ENCODE results near the gene TAGLN2. TPM values are rescaled to one million over a fixed set of nuclear protein-coding genes. Genes with fewer than 3 reads are reported as not detected.

Gene TAGLN2
- total and polyA plus RNA-seq, 4 donors: 483 to 788 (median 749) TPM

DNA sequence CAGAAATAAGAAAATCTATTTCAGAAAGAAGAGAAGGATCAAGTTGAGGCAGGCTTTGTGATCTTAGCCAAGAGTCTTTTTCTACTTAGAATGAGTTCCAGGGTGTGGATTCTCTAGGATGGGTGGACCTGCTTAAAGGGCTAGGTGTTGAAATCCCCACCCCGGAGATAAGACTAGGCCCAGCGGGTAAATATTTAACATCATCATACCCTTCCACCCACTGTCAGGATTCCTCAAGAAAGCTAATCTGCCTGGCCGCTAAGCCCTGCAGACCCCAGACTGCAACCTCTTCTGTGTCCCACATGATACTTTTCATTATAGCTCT is 14.3 kb upstream of the TAGLN2 start:
- no peaks in the 10 kb centered on the region for H3K27me3 ChIP-seq (ENCODE audit: control insufficient read depth in 3 of 3, insufficient read depth in 3 of 3, low read length in 2 of 3)
- H3K4me1 ChIP-seq (ENCODE audit: control insufficient read depth in 5 of 5, insufficient read depth in 5 of 5, low read length in 5 of 5): peaks cover 0 to 17% (median 12%) of the 10 kb centered on the region in 5 donors
- 82 to 83% methylated on average over 3 of the region's 3 CpGs for WGBS, 2 donors
- no peak overlapping the region for H3K9ac ChIP-seq (ENCODE audit: insufficient read depth in 1 of 2, low read length in 2 of 2)
- no peak overlapping the region for H3K27ac ChIP-seq (ENCODE audit: low read depth in 1 of 2, low read length in 1 of 2)
- ATAC-seq (ENCODE audit: insufficient read depth, low FRiP score) (no peak), DNase-seq (no peak)
- no peak overlapping the region for H3K4me3 ChIP-seq
- no peaks in the 10 kb centered on the region for H3K36me3 ChIP-seq (ENCODE audit: control insufficient read depth in 4 of 4, insufficient read depth in 4 of 4, low read length in 4 of 4)
- TF ChIP-seq, protein P1, sequence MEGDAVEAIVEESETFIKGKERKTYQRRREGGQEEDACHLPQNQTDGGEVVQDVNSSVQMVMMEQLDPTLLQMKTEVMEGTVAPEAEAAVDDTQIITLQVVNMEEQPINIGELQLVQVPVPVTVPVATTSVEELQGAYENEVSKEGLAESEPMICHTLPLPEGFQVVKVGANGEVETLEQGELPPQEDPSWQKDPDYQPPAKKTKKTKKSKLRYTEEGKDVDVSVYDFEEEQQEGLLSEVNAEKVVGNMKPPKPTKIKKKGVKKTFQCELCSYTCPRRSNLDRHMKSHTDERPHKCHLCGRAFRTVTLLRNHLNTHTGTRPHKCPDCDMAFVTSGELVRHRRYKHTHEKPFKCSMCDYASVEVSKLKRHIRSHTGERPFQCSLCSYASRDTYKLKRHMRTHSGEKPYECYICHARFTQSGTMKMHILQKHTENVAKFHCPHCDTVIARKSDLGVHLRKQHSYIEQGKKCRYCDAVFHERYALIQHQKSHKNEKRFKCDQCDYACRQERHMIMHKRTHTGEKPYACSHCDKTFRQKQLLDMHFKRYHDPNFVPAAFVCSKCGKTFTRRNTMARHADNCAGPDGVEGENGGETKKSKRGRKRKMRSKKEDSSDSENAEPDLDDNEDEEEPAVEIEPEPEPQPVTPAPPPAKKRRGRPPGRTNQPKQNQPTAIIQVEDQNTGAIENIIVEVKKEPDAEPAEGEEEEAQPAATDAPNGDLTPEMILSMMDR (IDR thresholded peaks at IDR 0.05; ENCODE audit: control extremely low read depth, extremely low read depth): no peak
- no peaks in the 10 kb centered on the region for H3K9me3 ChIP-seq (ENCODE audit: control insufficient read depth in 4 of 4, insufficient read depth in 3 of 4, low read length in 3 of 4)

DNA sequence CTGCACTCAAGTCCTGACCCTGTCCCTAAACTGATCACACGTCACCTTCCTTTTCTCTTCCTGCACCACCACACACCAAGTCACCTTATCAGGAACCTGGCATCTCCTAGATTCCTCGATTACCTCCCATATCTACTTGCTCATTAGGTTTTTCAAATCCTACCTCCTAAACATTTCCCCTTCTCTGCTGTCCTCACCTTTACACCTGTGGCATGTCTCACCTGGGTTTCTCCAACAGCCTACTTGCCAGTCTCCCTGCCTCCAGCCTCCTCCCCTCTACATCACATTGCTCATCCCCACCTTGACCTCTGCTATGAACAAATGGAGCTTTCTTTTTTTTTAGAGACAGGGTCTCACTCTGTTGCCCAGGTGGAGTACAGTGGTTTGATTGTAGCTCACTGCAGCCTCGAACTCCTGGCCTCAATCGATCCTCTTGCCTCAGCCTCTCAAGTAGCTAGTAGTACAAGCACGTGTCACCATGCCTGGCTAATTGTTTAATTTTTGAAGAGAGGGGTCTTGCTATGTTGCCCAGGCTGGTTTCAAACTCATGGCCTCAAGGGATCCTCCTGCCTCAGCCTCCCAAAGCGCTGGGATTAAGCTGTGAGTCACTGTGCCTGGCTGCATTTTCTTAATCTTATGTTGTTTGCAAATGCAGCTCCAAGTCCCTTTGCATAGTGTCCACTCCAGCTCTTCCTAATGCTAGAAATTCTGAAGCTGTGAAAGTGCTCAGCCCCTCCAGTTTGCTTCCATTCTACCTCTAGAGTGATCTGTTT is 13.8 kb upstream of the TAGLN2 start:
- H3K9ac ChIP-seq (ENCODE audit: insufficient read depth in 1 of 2, low read length in 2 of 2): no peak overlapping the region
- no peaks in the 10 kb centered on the region for H3K9me3 ChIP-seq (ENCODE audit: control insufficient read depth in 4 of 4, insufficient read depth in 3 of 4, low read length in 3 of 4)
- no peak for DNase-seq
- H3K4me1 ChIP-seq (ENCODE audit: control insufficient read depth in 5 of 5, insufficient read depth in 5 of 5, low read length in 5 of 5): peaks cover 0 to 16% (median 12%) of the 10 kb centered on the region in 5 donors
- 87 to 92% methylated on average over 6 of the region's 6 CpGs for WGBS, 2 donors
- no peak overlapping the region for H3K27ac ChIP-seq (ENCODE audit: low read depth in 1 of 2, low read length in 1 of 2)
- no peak for ATAC-seq (ENCODE audit: insufficient read depth, low FRiP score)
- no peaks in the 10 kb centered on the region for H3K36me3 ChIP-seq (ENCODE audit: control insufficient read depth in 4 of 4, insufficient read depth in 4 of 4, low read length in 4 of 4)
- no peak overlapping the region for H3K4me3 ChIP-seq
- no peaks in the 10 kb centered on the region for H3K27me3 ChIP-seq (ENCODE audit: control insufficient read depth in 3 of 3, insufficient read depth in 3 of 3, low read length in 2 of 3)
- TF ChIP-seq, protein P1 (IDR thresholded peaks at IDR 0.05; ENCODE audit: control extremely low read depth, extremely low read depth): no peak

DNA sequence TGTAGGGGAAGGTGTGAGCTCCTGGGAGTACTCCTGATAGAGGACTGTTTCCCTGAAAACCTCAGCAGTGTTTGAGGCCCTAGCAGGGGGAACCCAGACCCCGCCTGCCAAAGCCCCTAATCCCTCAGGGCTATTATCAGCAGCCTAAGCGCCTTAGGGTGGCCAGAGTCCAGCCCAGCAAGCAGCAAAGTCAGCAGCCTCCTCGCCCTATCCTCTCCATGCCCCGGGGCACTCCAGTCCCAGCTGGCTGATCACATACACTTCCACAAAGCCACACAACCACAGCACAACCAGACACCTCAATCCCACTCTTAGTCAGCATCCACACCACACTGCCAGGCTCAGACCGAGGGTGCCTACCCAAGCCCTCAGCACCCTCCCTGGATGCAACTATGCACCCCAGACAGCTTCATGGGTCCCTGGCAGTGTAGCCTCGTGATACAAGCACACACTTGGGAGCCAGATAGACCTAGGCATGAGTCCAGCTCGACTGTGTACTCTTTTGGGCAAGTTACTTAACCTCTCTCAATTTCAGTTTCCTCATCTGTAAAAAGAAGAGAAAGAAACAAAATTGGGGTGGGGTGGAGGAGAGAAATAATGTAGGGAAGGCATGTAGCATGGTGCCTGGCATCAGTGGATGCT is 13.0 kb upstream of the TAGLN2 start:
- no peak overlapping the region for H3K27ac ChIP-seq (ENCODE audit: low read depth in 1 of 2, low read length in 1 of 2)

More for the DNA sequence above, 13.0 kb upstream of the TAGLN2 start:
- ATAC-seq (ENCODE audit: insufficient read depth, low FRiP score) (no peak), DNase-seq (no peak)
- Histone ChIP-seq H3K27me3 (ENCODE audit: control insufficient read depth in 3 of 3, insufficient read depth in 3 of 3, low read length in 2 of 3) (no peaks in the 10 kb centered on the region), H3K9me3 (ENCODE audit: control insufficient read depth in 4 of 4, insufficient read depth in 3 of 4, low read length in 3 of 4) (no peaks in the 10 kb centered on the region), H3K36me3 (ENCODE audit: control insufficient read depth in 4 of 4, insufficient read depth in 4 of 4, low read length in 4 of 4) (no peaks in the 10 kb centered on the region), H3K9ac (ENCODE audit: insufficient read depth in 1 of 2, low read length in 2 of 2) (no peak overlapping the region), H3K4me3 (no peak overlapping the region), H3K4me1 (ENCODE audit: control insufficient read depth in 5 of 5, insufficient read depth in 5 of 5, low read length in 5 of 5) (peaks cover 0 to 12% (median 9%) of the 10 kb centered on the region in 5 donors)
- TF ChIP-seq, protein P1 (IDR thresholded peaks at IDR 0.05; ENCODE audit: control extremely low read depth, extremely low read depth): no peak
- WGBS, 2 donors: 65 to 69% methylated on average over 7 of the region's 7 CpGs
